Endothelial cell of umbilical vein (primary cell): ENCODE results near the gene RNF148. TPM values are rescaled to one million over a fixed set of nuclear protein-coding genes. Genes with fewer than 3 reads are reported as not detected.

Experiments used
- BruUV-seq: library from RNA; stranded (reverse); fragments of 400-500 nt; replicated peaks from 2 replicates; lab custom pipeline; 2021; lab: Mats Ljungman, UMichigan
- CTCF ChIA-PET: fragments of 300-600, 350-600 bp; sonication (Branson Sonifier 250); formaldehyde crosslinking; loops from one replicate; lab custom pipeline; 2021; ENCODE audit warnings: antibody characterized with exemption, inconsistent platforms; lab: Charles Lee
- POLR2A ChIA-PET: fragments of 300-600, 350-600 bp; sonication (Branson Sonifier 250); formaldehyde crosslinking; loops from one replicate; lab custom pipeline; 2021; ENCODE audit warnings: antibody characterized with exemption, inconsistent platforms; lab: Charles Lee
- DNase-seq: peaks from one replicate; pipeline ENCODE4 v3.0.0-alpha.2; 2011; ENCODE audit warnings: low read depth, low spot score
- FAIRE-seq: peaks from 2 replicates; lab custom pipeline; 2011; peaks lifted over from hg19 to GRCh38; lab: Jason Lieb, UNC
- H2AFZ ChIP-seq: 2 replicates; pipeline ENCODE4 v1.6.0; 2012; ENCODE audit warnings: low read depth, low read length, control low read depth, inconsistent platforms
- H3K27ac ChIP-seq: 2 replicates; pipeline ENCODE4 v1.5.1; 2011; ENCODE audit warnings: low read depth, mild to moderate bottlenecking, control low read depth, low read length, moderate library complexity; ENCODE audit not compliant: insufficient read depth
- H3K27me3 ChIP-seq, 2 experiments: 2 replicates each; pipeline versions ENCODE4 v1.6.0 to v1.6.1; 2011; ENCODE audit warnings: low read length in 2 of 2, mixed read lengths in 1 of 2; ENCODE audit not compliant: control insufficient read depth in 2 of 2, insufficient read depth in 2 of 2
- H3K36me3 ChIP-seq, 2 experiments: 2 replicates in 1 of 2; 3 replicates in 1 of 2; pipeline ENCODE4 v1.5.1; 2011; ENCODE audit warnings: low read length in 2 of 2, mild to moderate bottlenecking in 1 of 2, moderate library complexity in 1 of 2; ENCODE audit not compliant: control insufficient read depth in 2 of 2, insufficient read depth in 2 of 2; ENCODE audit errors: extremely low read depth in 1 of 2
- H3K4me1 ChIP-seq: 3 replicates; pipeline ENCODE4 v1.5.1; 2011; ENCODE audit warnings: mild to moderate bottlenecking, low read length; ENCODE audit not compliant: control insufficient read depth, insufficient read depth; ENCODE audit errors: extremely low read depth
- H3K4me2 ChIP-seq: 2 replicates; pipeline ENCODE4 v1.6.1; 2011; ENCODE audit warnings: low read length, control low read depth, mixed read lengths; ENCODE audit not compliant: insufficient read depth
- H3K4me3 ChIP-seq, 3 experiments: fragments of 200-600 bp in 1 of 3; sonication (generic), shearing (Covaris generic) in 1 of 3; replicated peaks in 1 of 3; 2 replicates each; pipeline ENCODE4 v1.5.1; 2011 to 2016; ENCODE audit warnings: control low read depth in 3 of 3, low read length in 3 of 3, mild to moderate bottlenecking in 2 of 3, inconsistent platforms in 1 of 3, low read depth in 1 of 3, moderate library complexity in 1 of 3; ENCODE audit not compliant: insufficient read depth in 1 of 3
- H3K79me2 ChIP-seq: 2 replicates; pipeline ENCODE4 v1.6.0; 2012; ENCODE audit warnings: low read length, inconsistent platforms; ENCODE audit not compliant: control insufficient read depth, insufficient read depth
- H3K9ac ChIP-seq: replicated peaks from 2 replicates; pipeline ENCODE3; 2011; ENCODE audit warnings: low read length, control low read depth; ENCODE audit not compliant: insufficient read depth; ENCODE audit errors: extremely low read depth
- H3K9me1 ChIP-seq: replicated peaks from 3 replicates; pipeline ENCODE4 v1.6.0; 2011; ENCODE audit warnings: mild to moderate bottlenecking, low read length; ENCODE audit not compliant: control insufficient read depth, insufficient read depth; ENCODE audit errors: extremely low read depth
- H3K9me3 ChIP-seq: replicated peaks from 2 replicates; pipeline ENCODE4 v1.5.1; 2012; ENCODE audit warnings: low read length, inconsistent platforms; ENCODE audit not compliant: control insufficient read depth, insufficient read depth
- H4K20me1 ChIP-seq: replicated peaks from 2 replicates; pipeline ENCODE3; 2011; ENCODE audit warnings: mild to moderate bottlenecking, low read length; ENCODE audit not compliant: control insufficient read depth, insufficient read depth; ENCODE audit errors: extremely low read depth
- CTCF ChIP-seq, 2 donors: IDR thresholded peaks; 1 replicate in 1 of 2; 2 replicates in 1 of 2; pipeline ENCODE4 v1.5.1; 2011; ENCODE audit warnings: low read length in 2 of 2, mild to moderate bottlenecking in 2 of 2, moderate library complexity in 2 of 2, control low read depth in 1 of 2, inconsistent platforms in 1 of 2, low read depth in 1 of 2; ENCODE audit not compliant: insufficient read depth in 1 of 2; ENCODE audit errors: extremely low read depth in 1 of 2
- FOS ChIP-seq: IDR thresholded peaks from 2 replicates; pipeline ENCODE4 v1.6.1; 2011; ENCODE audit warnings: mild to moderate bottlenecking, low read length, moderate library complexity, borderline replicate concordance; ENCODE audit not compliant: insufficient read depth
- JUN ChIP-seq: IDR thresholded peaks from 2 replicates; pipeline ENCODE4 v1.6.1; 2011; ENCODE audit warnings: borderline replicate concordance, low read depth; ENCODE audit not compliant: insufficient read length, insufficient read depth
- MYC ChIP-seq: IDR thresholded peaks from one replicate; pipeline ENCODE4 v1.6.1; 2011; ENCODE audit warnings: mild to moderate bottlenecking, low read depth, low read length
- POLR2A ChIP-seq: IDR thresholded peaks from 2 replicates; pipeline ENCODE4 v1.6.1; 2012; ENCODE audit warnings: low read depth, mild to moderate bottlenecking, control low read depth, low read length
- POLR2AphosphoS5 ChIP-seq: IDR thresholded peaks from 2 replicates; pipeline ENCODE4 v1.6.1; 2012; ENCODE audit warnings: low read depth, mild to moderate bottlenecking, control low read depth, low read length, moderate library complexity; ENCODE audit not compliant: insufficient read depth
- dilution Hi-C: fragments of 300-500 bp; cut with MboI; formaldehyde crosslinking; loops from one replicate; pipeline ENCODE4 v1.15.0; 2019; ENCODE audit warnings: low sequenced_read_pairs; ENCODE audit not compliant: extremely low pct_ligation_motif_present
- intact Hi-C: fragments of 100-400 bp; cut with micrococcal nuclease; formaldehyde crosslinking; loops from one replicate; pipeline ENCODE4 v1.10.0; 2022
- polyA plus RNA-seq, 4 experiments: library from polyadenylated mRNA; depleted of rRNA in 3 of 4; stranded (reverse) in 3 of 4; unstranded in 1 of 4; fragments of >200 nt; gene quantifications; 2 replicates each; pipeline versions ENCODE4 v1.2.1 to v1.2.3, GENCODE V29; 2011 to 2012; ENCODE audit warnings: missing spikeins in 1 of 4
- total RNA-seq: library from RNA; stranded (reverse); gene quantifications from 2 replicates; pipeline ENCODE4 v1.2.3, GENCODE V29; 2021
- TF ChIP-seq, protein P1 (sequence below): IDR thresholded peaks from 2 replicates; pipeline ENCODE4 v1.6.1; 2011; ENCODE audit not compliant: insufficient read depth, insufficient read length

The RNF148 gene
- total and polyA plus RNA-seq, 2 donors (not counting 3 experiments of a cell fraction or from before 2014, with no cell fraction given), result 0.12 to 0.95 TPM

- Histone ChIP-seq H3K27ac (no peak overlapping the region), H3K9me3 (no peaks in the 10 kb centered on the region), H3K4me1 (no peaks in the 10 kb centered on the region), H3K36me3 (no peaks in the 10 kb centered on the region), H3K9me1 (no peaks in the 10 kb centered on the region), H3K79me2 (no peaks in the 10 kb centered on the region), H2AFZ (no peak overlapping the region), H4K20me1 (no peaks in the 10 kb centered on the region), H3K9ac (no peak overlapping the region), H3K27me3 (no peaks in the 10 kb centered on the region), H3K4me2 (no peak overlapping the region), H3K4me3 (no peak overlapping the region)
- no TSS peak for BruUV-seq
- CTCF ChIA-PET, result interaction anchor here (0.8 to 1.7 kb wide), 2 partner anchors 17 to 168 kb away, joined by 3 read pairs; partner anchors contain the start of gene CADPS2
- intact Hi-C loops (no loop called here), dilution Hi-C loops (no loop called here)
- TF ChIP-seq POLR2AphosphoS5 (no peak), MYC (no peak), POLR2A (no peak), JUN (no peak), FOS (no peak), CTCF (IDR thresholded peaks at IDR 0.05; ENCODE audit: extremely low read depth in 1 of 2, insufficient read depth in 1 of 2, low read depth in 1 of 2, low read length in 2 of 2) (no peak)
- TF ChIP-seq, protein P1, sequence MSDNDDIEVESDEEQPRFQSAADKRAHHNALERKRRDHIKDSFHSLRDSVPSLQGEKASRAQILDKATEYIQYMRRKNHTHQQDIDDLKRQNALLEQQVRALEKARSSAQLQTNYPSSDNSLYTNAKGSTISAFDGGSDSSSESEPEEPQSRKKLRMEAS, result no peak
- DNase-seq (no peak), FAIRE-seq (no peak)
- POLR2A ChIA-PET, result no interaction called here
Measured at GRCh38 chr7:122717356-122718089, 14.8 kb upstream of the RNF148 start.
